BJ (cell line): Measurements from ENCODE around the gene TPPP. TPM values are rescaled to one million over a fixed set of nuclear protein-coding genes. Genes with fewer than 3 reads are reported as not detected.

ENCODE experiments used
- CTCF ChIA-PET: fragments of 350-600 bp; formaldehyde crosslinking; extraction: SDS; loops from one replicate; lab custom pipeline; 2021; ENCODE audit warnings: antibody characterized with exemption, inconsistent platforms; lab: Yijun Ruan, JAX
- POLR2A ChIA-PET: fragments of 300-600 bp; sonication (Branson Sonifier 250); formaldehyde crosslinking; extraction: SDS; loops from one replicate; lab custom pipeline; 2021; ENCODE audit warnings: antibody characterized with exemption; lab: Charles Lee
- DNase-seq: peaks from one replicate; pipeline ENCODE4 v3.0.0-alpha.2; 2011; ENCODE audit warnings: low read depth
- H3K27me3 ChIP-seq: 2 replicates; pipeline ENCODE4 v1.6.0; 2011; ENCODE audit warnings: low read length; ENCODE audit not compliant: control insufficient read depth, insufficient read depth
- H3K36me3 ChIP-seq: 2 replicates; pipeline ENCODE4 v1.5.1; 2011; ENCODE audit warnings: low read length; ENCODE audit not compliant: control insufficient read depth, insufficient read depth
- H3K4me3 ChIP-seq: 2 replicates; pipeline ENCODE4 v1.5.1; 2011; ENCODE audit warnings: low read depth, mild to moderate bottlenecking, control low read depth, low read length
- polyA plus RNA-seq: library from polyadenylated mRNA; depleted of rRNA; stranded (reverse); fragments of >200 nt; gene quantifications from 2 replicates; pipeline ENCODE4 v1.2.3, GENCODE V29; 2011
- TF ChIP-seq, protein P1 (sequence below): IDR thresholded peaks from 2 replicates; pipeline ENCODE4 v1.5.1; 2011; ENCODE audit warnings: low read depth, mild to moderate bottlenecking, control low read depth, inconsistent platforms, low read length, moderate library complexity; ENCODE audit not compliant: insufficient read depth

Gene TPPP
- polyA plus RNA-seq, 1 experiment: 0.09 TPM

DNA sequence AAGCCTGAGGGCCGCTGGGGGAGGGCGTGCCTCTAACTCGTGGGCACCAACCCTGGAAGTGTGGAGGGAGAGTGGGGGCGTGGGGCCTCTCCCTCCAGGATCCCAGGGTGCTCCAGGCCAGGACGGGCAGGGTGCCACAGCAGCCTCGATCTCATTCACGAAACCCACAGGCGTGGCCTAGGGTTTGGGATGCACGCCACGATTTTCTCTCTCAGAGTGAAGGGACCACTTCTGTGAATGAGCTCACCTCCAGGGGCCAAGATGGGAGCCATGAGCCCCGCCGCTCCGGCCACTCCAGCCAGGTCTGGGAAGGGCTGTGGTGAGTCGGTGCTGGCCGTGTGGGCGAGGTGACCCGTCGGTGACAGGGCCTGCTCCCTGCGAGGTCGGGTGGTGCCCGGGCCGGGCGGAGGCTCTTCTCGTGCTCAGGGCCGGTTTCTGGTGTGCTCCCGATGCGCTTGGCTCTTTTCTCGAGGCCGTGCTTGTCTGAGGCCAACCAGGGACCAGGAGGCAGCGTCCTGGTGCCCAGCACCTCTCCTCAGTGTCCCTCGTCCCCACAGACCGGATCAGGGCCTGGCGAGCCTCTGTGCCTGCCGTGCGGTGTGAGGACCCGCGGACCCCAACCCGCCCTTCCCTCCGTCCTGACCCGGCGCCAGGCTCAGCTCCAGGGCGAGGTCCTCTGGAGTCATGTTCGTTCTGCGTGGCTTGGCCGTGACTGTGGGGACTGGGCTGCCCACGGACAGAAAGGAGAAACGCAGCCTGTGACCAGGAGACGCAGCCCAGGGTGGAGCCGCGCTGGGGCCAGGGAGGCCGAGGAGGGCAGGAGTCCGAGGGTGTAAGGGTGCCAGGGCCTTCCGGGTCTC is 31.0 kb downstream of the TPPP start:
- no peaks in the 10 kb centered on the region for H3K27me3 ChIP-seq
- no peak for DNase-seq
- TF ChIP-seq, protein P1, sequence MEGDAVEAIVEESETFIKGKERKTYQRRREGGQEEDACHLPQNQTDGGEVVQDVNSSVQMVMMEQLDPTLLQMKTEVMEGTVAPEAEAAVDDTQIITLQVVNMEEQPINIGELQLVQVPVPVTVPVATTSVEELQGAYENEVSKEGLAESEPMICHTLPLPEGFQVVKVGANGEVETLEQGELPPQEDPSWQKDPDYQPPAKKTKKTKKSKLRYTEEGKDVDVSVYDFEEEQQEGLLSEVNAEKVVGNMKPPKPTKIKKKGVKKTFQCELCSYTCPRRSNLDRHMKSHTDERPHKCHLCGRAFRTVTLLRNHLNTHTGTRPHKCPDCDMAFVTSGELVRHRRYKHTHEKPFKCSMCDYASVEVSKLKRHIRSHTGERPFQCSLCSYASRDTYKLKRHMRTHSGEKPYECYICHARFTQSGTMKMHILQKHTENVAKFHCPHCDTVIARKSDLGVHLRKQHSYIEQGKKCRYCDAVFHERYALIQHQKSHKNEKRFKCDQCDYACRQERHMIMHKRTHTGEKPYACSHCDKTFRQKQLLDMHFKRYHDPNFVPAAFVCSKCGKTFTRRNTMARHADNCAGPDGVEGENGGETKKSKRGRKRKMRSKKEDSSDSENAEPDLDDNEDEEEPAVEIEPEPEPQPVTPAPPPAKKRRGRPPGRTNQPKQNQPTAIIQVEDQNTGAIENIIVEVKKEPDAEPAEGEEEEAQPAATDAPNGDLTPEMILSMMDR: no peak
- ChIA-PET CTCF (no interaction called here), POLR2A (no interaction called here)
- no peak overlapping the region for H3K4me3 ChIP-seq
- H3K36me3 ChIP-seq: peaks cover 3% of the 10 kb centered on the region

DNA sequence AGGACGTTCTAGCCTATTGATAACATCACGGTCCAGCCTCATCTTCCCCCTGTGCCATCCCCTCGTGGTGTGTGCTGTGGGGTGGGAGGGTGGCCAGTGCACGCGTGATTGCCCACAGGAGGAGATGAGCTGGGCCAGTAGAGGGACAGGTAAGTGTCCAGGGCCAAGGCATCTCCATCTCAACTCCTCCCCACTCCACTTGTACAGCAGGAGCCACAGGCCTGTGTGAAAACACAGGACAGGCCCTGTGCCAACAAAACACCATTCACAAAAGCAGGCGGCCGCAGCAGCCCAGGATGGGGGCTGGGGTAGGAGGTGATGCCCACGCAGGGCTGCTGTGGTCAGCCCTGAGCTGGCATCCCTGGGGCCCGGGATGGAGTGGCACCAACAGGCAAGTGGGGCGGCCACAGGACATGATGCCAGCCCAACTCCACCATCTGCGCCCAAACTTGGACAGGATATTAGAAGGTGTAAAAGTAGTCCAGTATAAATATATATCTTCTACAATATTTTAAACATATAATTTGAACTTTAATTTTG is 32.6 kb downstream of the TPPP start:
- TF ChIP-seq, protein P1: no peak
- H3K4me3 ChIP-seq: no peak overlapping the region
- CTCF ChIA-PET: interaction anchor here (0.8 kb wide), 1 partner anchor 8 kb away, joined by 3 read pairs; no protein-coding TSS in a partner anchor
- H3K36me3 ChIP-seq: peaks cover 3% of the 10 kb centered on the region
- no peak for DNase-seq
- POLR2A ChIA-PET: no interaction called here
- H3K27me3 ChIP-seq: no peaks in the 10 kb centered on the region

DNA sequence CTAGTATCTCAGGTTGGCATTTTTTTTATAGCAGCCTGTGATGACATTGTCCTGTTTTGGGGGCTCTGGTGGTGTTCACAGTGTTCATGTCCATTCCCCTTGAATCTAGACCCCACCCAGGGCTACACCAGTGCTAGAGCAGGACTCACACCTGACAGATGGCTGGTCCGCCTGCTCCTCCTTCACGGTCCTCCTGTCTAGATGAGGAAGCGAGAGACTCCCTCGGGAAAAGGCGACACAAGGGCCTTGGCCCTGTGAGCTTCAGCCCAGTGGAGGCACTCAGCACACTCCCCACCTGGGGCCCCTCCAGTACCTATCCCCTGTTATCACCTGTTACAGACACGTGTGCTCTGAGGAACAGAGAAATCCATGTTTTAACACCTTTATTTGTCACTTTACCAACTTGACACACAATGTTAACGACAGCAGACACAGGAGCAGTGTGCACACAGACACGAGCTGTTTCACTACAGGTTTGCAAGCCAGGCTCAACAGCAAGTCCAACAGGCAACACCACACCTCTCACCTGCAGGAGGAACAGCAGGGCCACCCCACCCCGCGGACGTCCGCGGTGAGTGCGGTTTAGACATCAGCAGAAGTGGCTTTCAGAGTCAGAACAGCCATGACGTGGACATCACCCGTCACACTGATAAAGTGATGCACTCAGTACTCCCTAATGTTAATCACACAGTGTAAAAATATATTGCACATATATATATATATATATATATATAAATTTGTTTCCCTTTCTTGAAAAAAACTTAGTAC is 33.5 kb downstream of the TPPP start:
- H3K36me3 ChIP-seq: peaks cover 3% of the 10 kb centered on the region
- CTCF ChIA-PET: interaction anchor here (1.4 kb wide), 1 partner anchor 9 kb away, joined by 3 read pairs; no protein-coding TSS in a partner anchor

DNA sequence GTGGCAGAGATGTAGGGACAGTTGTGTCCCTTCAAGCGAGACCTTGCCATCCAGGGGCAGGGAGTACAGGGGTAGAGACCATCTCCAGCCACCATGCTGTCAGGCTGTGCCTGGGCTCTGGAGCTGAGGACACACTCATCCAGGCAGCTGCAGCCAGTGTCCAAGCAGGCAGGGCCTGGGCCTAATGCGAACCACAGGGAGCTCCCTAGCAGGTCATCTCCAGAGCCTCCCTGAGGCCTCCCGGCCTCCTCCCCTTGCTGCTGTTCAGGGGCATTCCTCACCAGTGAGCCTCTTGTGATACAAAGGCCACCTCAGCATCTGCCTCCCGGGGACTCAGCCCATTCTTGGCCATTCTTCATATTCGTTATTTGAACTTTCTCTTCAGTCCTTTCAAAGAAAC is 35.0 kb downstream of the TPPP start:
- POLR2A ChIA-PET: no interaction called here
- Histone ChIP-seq H3K27me3 (no peaks in the 10 kb centered on the region), H3K36me3 (0 out of 2 replicates have a peak, but pooled peaks cover 2% of the 10 kb centered on the region), H3K4me3 (no peak overlapping the region)
- CTCF ChIA-PET: interaction anchor here (0.6 to 7.3 kb wide), 2 partner anchors 13 to 510 kb away, joined by 3 to 51 read pairs; no protein-coding TSS in a partner anchor
- TF ChIP-seq, protein P1: no peak
- DNase-seq: no peak

More for the DNA sequence above, 33.5 kb downstream of the TPPP start:
- TF ChIP-seq, protein P1: no peak
- no peaks in the 10 kb centered on the region for H3K27me3 ChIP-seq
- POLR2A ChIA-PET: no interaction called here
- no peak for DNase-seq
- H3K4me3 ChIP-seq: no peak overlapping the region
